Left forelimb (tissue), 1 donor: Measurements from ENCODE around the gene RCAN1.
"Not testable (repeated sequence)": the region's sequence is repeated elsewhere in the genome, so short reads cannot be mapped to it uniquely, and the experiment has no call there.

Source experiments
- DNase-seq: peaks from one replicate; pipeline ENCODE4 v3.0.0-alpha.2; 2018; ENCODE audit warnings: low spot score

Gene RCAN1

DNA sequence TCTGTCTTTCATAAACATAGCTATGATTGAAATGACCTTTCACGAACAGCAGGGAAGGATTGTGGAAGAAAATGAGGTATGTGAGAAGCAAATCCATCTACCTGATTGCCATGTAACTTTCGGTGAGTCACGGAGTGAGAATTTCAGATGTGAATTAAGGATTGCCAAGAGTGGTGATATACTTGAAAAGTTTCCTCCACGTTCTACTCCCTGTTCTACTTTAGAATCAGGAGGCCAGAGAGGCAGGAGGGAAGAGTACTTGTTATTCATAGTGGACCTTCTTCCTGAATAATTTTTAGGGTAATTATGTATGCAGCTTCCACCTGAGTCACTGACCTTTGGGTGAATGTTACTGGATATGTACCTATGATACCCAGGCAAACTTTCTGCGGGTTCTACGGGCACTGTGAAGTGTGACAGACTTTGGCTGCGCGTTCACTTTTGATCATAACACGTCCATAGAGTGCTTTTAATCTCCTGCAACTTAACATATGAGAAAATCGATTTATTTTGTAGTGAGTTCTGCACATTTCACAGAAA, 100.3 kb downstream of the RCAN1 start:
- DNase-seq = no peak

DNA sequence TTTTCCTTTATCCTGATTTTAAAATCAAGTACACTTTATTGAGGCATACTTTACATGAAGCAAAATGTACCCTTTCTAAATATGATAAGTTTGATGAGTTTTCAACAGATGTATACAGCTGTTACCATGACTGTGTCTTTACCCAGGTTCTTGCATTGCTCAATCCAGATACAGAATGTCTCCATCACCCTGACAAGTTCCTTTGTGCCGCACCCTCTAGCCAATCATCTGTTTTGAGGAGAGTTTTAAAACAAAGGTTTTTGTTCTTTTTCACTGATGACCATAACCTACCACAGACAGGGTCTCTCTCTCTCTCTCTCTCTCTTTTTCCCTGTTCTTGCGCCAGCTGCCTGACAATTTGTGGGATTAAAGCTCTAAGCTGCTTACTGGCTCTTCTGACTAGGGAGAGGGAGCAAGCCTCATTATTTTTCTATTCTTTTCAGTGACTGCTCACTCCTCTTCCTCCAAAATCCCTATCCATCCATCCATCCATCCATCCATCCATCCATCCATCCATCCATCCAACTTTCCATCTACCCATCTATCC, 101.7 kb downstream of the RCAN1 start:
- DNase-seq = no peak

DNA sequence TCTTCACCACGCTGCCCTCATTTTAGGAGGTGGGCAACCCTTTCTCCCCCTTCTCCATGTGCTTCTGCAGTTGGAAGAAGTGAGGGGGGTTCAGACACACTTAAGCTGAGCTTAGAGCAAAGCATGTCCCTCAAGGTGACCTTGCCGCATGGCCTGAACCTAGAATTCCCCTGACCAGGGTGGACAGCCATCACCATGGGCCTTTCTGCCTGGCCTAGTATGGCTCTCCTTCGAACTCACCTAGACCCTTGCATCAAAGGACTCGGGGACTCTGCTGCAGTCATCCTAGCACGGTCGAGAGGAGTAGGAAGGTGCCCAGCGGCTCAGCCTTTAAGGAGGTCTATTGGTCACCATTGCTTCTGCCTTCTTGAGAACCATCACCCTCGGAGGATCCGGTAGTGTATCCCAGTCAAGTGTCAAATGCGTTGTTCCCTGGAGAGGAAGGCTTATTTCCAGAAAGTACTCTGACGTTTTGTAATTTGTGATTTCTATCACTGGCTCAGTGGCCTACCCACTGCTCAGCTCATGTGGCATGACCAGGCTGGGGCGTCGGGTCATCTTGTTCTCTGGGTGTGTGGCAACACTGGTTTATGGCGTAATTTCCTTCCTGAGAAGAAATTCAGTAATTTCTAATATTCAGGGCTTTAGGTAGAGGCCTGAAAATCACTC, 103.0 kb downstream of the RCAN1 start, which contains the start of gene KCNE1:
TSS of gene KCNE1 (minus strand) at position 424 of the 669 bp plus-strand sequence. CDS start 62,576 bp downstream, outside the sequence.
- no peak for DNase-seq

DNA sequence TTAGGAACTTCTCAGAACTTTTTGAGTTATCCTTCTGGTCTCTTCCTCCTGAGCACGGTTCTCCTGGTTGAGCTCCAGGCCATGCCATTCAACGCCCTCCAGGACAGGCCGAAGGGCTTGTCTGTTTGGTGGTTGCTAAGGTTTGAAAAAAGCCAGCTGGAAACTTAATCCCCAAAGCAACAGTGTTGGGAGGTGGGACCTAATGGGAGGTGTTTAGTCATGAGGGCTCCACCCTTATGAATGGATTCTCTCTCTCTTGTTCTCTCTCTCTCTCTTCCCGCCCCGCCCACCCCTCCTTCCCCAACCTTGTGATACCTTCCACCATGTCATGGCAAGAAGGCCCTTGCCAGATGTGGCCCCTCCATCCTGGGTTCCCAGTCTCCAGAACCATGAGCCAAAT, 103.7 kb downstream of the RCAN1 start:
- no peak for DNase-seq

DNA sequence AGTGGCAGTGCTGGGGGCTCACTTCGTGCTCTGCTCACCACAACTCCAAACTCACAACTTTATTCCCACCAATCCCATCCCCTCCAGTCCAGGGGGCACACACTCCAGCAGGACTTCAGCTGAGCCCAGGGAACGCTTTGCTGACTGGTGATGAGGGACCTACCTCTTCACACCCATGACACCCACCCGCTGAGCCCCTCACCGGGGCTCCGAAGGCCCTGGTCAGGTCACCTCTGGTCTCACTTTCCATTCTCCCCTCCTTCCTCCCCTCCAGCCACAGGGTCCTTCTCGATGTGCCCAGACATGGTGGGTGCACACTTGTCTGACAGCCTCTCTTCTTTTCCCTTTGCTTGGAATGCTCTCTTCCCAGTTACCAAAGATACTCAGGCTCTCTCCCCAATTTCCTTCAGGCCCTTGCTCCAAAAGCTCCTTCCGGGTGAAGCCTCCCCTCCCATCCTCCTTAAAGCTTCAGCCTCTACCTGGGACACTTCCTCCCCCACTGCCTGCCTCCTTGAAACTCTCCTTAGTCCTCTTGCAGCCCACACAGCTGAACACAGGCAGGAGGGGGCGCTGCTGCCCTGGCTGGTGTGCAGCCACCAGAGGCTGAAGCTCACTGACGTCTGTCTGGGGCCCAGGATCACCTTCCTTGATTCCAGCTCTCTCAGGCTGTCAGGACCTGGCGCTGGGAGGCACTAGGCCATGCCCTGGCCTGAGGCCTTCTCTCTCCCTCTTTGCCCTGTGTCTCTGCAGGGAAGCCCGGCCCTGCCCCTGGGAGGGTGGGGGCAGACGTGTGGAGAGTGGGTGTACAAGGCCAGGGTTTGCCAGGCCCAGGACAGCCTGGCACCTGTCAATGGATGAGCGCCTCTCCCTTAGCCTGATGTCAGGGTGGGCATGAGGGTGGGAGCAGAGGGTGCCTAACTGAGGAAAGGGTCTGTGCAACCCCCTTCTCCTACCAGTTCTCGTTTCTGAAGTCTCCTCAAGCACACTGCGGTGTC, 104.5 kb downstream of the RCAN1 start:
- no peak for DNase-seq

DNA sequence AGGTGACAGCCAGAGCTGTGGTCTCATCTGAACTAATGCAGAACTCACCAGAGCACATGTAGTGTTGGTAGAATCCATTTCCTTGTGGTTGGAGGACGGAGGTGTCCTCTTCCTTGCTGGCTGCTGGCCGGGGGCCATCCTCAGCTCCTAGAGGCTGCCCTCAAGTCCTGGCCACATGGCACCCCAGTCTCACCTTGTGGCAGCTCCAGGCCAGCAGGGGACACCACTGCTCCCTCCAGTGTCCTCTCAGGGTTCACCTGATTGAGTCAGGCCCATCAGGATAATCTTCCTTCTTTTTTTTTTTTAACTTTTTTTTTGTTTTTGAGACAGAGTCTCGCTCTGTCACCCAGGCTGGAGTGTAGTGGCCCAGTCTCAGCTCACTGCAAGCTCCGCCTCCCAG, 105.8 kb downstream of the RCAN1 start:
- no peak for DNase-seq

DNA sequence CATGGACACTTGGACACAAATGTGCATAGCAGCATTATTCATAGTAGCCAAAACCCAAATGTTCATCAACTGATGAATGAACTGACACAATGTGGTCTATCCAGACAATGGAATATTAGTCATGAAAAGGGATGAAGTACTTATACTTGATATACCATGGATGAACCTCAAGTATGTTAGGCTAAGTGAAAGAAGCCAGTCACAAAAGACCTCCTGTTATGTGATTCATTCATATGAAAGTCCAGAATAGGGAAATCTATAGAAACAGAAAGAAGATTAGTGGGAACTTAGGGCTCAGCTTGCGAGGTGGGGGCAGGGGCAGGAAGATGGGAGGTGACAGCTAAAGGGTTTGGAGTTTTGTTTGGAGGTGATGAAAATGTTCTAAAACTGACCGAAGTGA, 110.3 kb downstream of the RCAN1 start:
- no peak for DNase-seq

DNA sequence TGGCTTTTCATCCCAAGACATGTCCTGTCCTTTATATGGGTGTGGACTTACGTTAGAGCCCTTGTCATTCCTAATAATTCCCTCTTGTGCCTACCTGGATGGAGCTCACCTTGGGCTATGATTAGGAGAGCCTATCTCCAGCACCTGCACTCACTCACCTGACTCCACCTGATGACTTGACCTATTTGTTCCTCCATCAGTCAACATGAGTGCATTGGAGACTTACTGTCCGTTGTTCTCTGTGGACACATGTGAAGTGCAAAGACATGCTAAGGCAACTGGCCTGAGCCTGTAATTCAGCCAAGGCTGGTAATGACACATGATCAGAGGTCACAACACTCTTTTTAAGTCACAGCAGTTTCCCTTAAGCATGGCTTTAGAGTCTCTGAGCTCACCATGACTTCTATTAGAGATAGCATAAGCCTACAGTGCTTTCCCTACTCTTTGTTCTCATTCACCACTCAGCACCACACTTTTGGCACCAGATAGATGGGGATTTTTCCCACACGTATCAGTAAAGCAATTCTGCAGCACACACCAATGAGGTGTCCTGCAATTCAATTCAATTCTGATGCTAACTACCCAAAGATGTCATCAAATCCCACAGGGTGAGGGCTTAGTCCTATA, 112.3 kb downstream of the RCAN1 start:
- DNase-seq = no peak

DNA sequence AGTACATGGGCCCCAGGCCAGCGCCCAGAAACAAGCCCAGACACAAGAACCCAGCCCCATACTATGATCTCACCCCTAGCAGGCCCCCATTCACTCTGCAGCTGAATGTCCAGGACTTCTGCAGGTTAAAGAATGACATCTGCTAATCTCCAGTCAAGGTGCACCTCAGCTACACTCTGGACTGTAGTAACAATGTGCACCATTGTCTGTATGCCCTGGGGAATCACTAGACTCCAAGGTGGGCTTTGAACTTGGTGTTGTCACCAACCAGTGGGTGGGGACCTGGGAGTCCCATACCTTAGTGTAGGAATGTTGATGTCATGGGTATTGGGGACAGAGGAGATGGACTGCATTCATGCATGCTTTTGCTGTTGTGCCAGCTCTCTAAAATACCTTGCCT, 113.2 kb downstream of the RCAN1 start:
- no peak for DNase-seq

DNA sequence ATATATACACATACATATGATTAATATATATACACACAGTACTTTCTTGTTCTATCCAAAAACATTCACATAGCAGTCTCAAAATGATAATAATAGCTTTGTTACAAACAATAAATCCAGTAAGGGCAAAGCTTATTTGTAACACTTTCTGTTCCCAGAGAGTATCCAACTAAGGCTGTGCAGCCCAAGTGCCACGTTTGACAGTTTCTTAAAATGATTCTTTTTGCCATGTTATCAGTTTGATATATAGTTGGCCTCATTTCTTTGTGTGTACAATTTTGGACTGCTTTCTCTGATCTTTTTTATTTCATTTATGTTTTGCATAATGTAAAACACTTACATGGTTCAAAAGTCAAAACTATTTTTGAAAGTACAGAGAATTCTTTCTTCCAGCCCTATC, 114.7 kb downstream of the RCAN1 start:
- no peak for DNase-seq

DNA sequence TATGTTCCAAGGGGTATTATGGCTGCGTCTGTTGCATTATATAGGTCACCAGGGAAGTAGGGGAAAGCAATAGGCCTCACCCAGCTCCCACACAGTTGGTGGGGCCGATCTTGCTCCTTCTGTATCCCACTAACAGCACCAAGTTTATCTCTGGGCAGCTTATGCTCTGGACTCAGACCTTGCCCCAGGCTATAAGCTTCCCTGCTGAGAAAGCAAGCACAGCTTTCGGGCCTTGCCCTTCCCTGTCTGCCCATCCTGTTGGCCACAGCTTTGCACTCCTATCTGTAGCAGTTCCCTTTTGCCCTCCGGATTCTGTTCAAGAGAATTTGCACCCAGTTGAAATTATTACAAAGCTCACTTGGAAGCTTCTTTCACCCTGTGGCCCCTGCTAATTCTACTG, 115.8 kb downstream of the RCAN1 start:
- DNase-seq = no peak

DNA sequence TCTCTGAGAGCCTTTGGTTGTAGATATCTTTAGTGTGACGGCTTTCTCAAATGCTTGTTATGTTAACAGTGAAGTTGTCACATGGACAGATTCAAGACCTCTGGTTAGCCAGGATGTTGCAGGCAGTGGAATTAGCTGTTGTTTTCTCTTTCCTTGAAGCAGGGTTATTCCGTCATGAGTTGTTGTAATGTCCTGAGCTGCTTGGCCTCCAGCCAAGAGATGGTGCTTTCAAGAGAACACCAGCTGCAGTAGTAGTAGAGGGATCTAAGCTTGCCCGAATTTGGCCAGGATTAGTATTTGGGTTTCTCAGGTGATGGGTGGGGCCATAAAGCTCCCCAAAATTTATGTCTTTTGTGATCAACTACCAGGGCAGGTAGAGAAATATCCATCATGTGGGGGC, 116.3 kb downstream of the RCAN1 start:
- DNase-seq = no peak

DNA sequence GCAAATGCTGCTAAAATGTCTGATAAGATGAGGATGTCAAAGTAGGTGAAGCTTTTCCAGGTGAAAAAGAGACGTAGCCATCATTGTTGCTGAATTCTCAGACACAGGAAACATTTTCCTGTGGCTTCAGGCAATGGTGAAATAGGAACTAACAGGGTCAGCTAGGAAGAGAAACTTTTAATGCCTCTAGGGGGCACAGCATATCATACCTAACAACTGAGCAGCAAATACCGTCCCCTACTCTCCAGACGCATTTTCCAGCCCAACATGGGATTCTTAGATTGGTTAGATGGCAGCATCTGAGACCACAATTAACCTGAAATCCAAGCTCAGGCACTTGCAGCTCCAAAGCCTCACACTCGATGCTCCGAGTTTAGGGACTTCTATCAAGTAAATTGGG, 131.1 kb downstream of the RCAN1 start:
- not testable (repeated sequence) for DNase-seq

DNA sequence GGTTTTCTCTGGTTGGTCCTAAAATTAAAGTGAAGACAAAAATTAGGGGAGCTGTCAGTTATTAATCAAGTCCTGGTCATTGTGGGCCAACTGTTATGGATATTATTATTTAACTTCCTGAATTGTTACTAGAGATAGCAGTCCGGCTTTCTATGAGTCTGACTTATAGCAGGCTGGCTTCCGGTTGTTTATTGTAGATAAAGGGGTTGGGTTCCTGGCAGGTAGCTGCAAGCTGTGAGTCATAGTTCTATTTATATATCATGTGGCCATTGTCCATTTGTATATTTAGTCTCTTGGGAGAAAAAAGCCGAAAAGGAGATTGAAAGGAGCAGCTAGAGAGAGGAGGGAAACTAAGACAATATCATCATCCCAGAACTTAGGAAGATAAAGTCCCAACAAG, 131.5 kb downstream of the RCAN1 start:
- DNase-seq = not testable (repeated sequence)

DNA sequence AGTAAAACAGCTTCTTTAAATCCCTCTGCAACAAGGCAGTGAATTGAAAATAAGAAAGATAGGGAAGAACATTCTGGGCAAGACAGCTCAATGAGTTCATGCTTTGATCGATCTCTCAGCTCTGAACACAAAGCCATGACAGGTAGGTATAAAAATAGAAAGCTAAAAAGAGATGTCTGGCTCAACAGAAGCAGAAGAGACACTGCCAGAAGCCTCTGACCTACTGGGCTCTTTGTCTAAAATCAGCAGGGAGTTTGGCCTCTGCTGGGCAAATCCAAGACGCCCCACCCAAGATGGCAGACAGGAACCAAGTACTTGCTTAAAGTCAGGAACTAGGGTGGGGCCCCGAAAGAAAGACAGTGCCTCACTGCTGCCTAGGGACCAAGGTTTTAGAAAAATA, 147.6 kb downstream of the RCAN1 start:
- not testable (repeated sequence) for DNase-seq
